CD4-positive, alpha-beta T cell treated with Interleukin-17A for 4 hours (primary cell): ENCODE data around the gene MITF.

Source experiments
- DNase-seq: peaks from one replicate; pipeline ENCODE4 v3.0.0-alpha.2; 2020; ENCODE audit warnings: mixed read lengths

MITF gene

DNA sequence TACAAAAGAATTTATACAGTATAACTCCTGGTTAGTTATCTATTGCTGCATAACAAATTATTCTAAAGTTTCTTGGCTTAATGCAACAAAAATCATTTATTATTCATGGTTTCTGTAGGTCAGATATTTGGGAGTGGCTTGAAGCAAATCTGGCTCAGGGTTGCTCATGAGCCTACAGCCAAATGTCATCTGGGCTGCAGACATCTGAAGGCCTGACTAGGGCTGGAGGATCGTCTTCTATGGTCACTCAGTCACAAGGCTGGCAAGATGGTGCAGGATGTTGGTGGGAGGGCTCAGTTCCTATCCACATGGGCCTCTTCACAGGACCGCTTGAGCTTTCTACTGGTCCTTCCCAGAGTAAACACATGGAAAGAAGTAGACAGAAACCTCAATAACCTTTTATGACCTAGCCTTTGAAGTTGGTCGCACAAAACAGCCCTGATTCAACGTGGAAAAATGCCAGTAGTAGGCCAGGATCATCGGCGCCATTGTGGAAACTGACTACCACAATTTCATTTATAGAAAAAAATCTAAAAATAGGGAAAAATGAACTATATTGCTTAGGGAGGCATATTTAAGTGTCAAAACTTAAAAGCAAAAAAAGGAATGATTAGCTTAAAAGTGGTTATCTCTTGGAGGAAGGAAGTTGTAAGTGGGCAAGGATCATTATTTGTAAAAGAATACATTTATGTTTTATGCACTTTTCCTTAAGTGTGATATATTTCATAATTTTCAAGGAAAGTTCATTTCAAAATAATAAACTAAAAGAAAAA, 9.9 kb upstream of the MITF start:
- DNase-seq: no peak

- DNase-seq: no peak
Observed at GRCh38 chr3:69731080-69731479, 8.2 kb upstream of the MITF start.

DNA sequence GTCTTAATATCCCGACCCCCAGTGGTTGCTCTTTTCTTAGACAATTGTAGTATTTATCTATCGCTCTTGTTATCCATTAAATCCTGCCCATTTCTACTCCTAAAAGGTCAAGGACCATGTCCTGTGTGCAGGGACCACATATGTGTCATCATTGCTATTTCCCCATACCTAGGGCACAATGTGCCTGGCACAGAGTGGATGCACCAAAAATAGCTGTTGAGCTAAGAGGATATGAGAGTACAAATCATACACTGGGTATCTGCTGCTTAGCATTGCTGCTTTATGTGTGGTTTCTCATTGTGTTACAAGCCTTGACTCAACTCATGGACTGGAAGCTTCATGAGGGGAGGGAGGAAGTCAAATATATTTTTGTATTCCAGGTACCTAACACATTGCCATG, 3.4 kb upstream of the MITF start:
- no peak for DNase-seq

DNA sequence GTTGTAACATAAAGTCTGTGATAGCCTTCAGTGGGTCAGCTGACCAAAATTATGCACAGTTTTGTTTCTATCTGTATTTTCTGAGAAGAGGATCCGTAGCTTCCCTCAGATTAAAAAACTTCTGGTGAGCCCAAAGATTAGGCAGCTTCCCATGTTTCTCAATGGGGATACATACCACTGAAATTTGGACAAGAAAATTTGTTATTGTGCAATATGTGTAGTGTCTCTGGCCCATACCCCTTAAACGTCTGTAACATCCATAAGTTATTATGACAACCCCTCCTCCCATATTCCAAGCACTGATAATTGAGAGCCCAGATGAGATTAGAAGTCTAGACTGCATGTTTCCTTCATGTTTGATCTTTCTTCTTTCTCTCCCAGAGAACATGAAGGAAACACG, 1.9 kb upstream of the MITF start:
- DNase-seq: no peak

- no peak for DNase-seq
Observed at GRCh38 chr3:69738315-69738714, 949 bp upstream of the MITF start.

DNA sequence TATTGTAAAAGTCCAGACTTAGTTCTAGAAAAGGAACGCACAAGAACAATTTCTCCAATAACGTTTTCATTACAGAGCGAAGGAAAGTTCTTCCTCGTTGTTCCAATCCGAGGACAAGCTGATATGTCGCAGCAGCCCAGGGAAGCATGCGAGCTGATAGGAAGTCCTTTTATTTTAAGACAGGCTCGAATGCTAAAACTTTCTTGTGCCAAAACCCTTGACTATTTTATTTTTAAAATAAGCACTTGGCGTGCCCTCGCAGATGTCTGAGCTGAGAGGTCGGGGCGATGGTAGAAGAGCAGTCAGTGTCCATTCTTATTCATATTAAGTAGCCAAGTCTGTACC, 433 bp upstream of the MITF start:
- no peak for DNase-seq

GRCh38 chr3:69740103-69741021, 1.1 kb downstream of the MITF start:
- DNase-seq: no peak

DNA sequence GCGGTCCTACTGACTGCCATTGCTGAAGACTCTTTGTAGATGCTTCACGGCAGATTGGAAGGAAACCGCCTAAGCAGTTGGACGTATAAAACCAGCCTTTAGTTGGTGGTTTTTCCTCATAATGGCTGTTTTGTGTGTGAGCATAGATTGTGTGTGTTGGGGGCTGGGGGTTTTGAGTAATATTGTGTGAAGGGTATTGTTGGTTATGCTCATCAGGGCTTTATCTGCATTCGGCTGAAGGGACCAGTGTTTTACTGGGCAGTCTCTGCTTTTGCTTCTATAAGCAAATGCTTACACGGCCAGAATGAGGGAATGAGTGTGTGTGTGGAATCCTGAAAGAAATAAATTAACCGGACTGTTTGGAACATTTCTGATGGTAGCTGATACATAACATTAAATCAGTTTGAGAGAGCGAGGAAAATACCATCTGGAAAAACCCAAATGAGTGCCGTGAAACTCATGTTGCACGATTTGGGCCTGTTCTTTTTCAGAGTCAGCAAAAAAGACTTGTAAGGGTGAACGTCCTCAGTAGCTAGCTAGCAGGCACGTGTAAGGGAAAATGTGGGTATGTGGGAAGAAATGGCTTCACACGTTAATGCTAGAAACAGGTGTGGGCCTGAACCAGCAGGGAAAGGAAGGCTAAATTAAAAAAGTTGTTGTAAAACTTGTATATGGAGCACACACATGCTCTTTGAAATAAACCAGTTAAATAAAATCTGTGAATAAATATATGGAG, 1.9 kb downstream of the MITF start:
- no peak for DNase-seq

DNA sequence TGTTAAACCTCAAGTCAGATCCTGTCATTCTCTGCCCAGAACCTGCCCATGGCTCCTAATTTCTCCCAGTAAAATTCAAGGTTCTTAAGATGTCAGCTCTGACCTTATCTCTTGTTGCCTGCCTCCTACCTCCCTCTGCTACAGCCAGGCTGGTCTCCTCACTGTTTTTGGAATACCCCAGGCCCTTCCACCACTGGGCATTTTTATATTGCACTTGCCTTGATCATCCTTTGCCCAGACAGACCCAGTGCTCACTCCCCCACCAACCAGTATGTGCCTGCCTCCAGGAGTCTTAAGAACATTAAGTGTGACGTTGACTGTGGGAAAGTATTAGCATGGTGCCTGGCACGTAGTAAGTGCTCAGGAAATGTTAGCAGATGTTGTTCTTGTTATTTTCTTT, 3.1 kb downstream of the MITF start:
- no peak for DNase-seq

GRCh38 chr3:69743975-69744906, 5.0 kb downstream of the MITF start:
- DNase-seq: no peak

- no peak for DNase-seq
Observed at GRCh38 chr3:69745505-69745904, 6.2 kb downstream of the MITF start.

DNA sequence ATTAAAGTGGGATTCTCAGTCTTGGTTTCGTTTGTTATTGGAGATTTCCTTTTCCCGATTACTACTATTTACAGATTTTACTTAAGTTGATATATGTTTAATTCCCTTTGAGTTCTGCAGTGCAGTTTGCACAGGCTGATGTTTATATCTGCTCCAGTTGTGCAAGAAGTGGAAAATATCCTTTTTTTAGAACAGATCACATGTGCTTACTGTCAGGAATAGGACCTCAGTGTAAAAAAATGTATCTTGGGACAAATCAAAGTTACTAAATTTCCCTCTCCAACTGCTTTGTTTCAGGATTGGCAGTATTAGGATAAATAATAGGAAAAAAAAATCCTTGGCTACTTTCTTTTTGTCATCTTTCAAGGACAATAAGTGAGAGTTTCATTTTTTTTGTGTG, 6.9 kb downstream of the MITF start:
- DNase-seq: no peak

- DNase-seq: no peak
Observed at GRCh38 chr3:69747511-69748258, 8.4 kb downstream of the MITF start.

- DNase-seq: no peak
Observed at GRCh38 chr3:69748503-69748902, 9.2 kb downstream of the MITF start.

DNA sequence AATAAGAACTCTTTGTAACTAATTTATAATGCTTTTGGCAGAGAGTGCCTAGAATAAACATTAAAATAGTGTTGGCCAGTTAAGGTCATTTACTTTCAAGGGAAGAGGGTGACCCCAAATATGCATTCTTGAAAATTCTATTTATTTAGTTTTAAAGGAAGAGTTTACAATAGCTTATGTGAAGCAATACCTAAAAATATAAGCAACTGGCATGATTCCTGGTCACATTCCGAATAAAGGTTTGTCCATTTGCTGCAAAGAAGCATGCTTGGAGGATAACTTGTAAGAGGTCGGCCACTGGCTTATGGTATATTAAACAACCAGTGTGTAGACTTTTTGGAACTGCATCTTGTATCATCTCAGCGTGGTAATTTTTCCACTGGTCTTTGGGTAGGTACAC, 10.2 kb downstream of the MITF start:
- no peak for DNase-seq

DNA sequence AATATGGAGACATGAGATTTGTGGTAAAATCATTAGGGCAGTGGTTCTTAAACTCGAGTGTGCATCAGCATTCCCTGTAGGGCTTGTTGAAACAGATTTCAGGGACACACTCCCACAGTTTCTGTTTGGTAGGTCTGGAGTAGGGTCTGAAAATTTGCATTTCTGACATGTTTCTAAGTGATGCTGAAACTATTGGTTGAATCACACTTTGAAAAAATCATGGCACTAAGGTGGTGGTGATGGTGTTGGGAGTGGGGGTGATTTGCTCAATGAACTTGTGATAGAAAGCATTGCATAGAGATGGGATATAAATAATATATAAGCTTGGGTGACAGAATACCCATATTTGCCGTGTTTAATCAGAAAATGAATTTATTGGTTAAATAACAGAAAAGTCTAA, 11.3 kb downstream of the MITF start:
- no peak for DNase-seq

DNA sequence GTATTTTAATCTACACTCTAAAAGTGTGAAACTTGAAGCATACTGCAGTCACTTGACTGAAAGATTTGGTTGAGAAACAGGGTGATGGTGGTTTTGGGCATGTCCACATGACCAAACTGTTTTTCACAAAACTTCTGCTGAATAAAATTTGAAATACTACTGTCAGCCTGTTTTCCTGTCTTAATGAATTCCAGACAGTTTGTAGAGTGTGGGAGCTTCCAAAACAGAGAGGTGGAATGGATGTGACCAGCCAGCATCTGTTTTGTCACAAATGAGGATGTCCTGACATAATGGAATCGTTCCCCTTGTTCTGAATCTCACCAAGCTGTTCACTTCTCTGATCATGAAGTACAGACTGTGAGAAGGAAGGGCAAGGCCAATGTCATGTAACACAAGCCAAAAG, 11.8 kb downstream of the MITF start:
- no peak for DNase-seq

- DNase-seq: no peak
Observed at GRCh38 chr3:69752241-69752640, 13.0 kb downstream of the MITF start.

DNA sequence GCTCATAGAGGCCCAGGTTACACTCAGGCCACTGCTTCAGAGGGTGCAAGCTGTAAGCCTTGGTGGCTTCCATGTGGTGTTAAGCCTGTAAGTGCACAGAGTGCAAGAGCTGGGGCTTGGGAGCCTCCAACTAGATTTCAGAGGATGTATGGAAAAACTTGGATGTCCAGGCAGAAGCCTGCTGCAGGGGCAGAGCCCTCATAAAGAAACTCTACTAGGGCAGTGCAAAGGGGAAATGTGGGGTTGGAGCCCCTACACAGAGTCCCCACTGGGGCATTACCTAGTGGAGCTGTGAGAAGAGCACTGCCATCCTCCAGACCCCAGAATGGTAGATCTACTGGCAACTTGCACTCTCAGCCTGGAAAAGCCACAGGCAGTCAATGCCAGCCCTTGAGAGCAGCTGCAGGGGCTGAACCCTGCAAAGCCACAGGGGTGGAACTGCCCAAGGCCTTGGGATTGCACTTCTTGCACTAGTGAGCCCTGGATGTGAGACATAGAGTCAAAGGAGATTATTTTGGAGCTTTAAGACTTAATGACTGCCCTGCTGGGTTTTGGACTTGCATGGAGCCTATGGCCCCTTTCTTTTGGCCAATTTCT, 14.0 kb downstream of the MITF start:
- no peak for DNase-seq

- no peak for DNase-seq
Observed at GRCh38 chr3:69755795-69756194, 16.5 kb downstream of the MITF start.
